WTC11 (cell line): ENCODE data around the gene KRTAP5-1. TPM values are rescaled to one million over a fixed set of nuclear protein-coding genes. Genes with fewer than 3 reads are reported as not detected.
"Not testable (repeated sequence)": the region's sequence is repeated elsewhere in the genome, so short reads cannot be mapped to it uniquely, and the experiment has no call there.

Experiments used
- ATAC-seq: fragments of 200-7000 bp; cut with Tn5 transposase; 2 replicates; pipeline ENCODE4 v1.10.0; 2021; ENCODE audit warnings: mild to moderate bottlenecking, moderate library complexity
- CTCF ChIA-PET: fragments of 300-600 bp; sonication (Branson Sonifier 250); formaldehyde crosslinking; loops from one replicate; lab custom pipeline; 2021; ENCODE audit warnings: antibody characterized with exemption; lab: Charles Lee
- POLR2A ChIA-PET: fragments of 350-600 bp; sonication (Branson Sonifier 250); formaldehyde crosslinking; loops from one replicate; lab custom pipeline; 2021; ENCODE audit warnings: antibody characterized with exemption; lab: Charles Lee
- DNase-seq: peaks from one replicate; pipeline ENCODE4 v3.0.0; 2021; ENCODE audit warnings: low spot score
- H3K27ac Mint-ChIP-seq: 2 replicates; pipeline ENCODE4 v1.8.0; 2021; ENCODE audit warnings: mixed read lengths
- H3K27me3 Mint-ChIP-seq: 2 replicates; pipeline ENCODE4 v1.8.0; 2021; ENCODE audit warnings: low read depth, mild to moderate bottlenecking, moderate library complexity, mixed read lengths
- H3K36me3 Mint-ChIP-seq: 2 replicates; pipeline ENCODE4 v1.8.0; 2021; ENCODE audit warnings: mixed read lengths
- H3K4me1 Mint-ChIP-seq: 2 replicates; pipeline ENCODE4 v1.8.0; 2022; ENCODE audit warnings: mixed read lengths
- H3K4me3 Mint-ChIP-seq: 2 replicates; pipeline ENCODE4 v1.8.0; 2021; ENCODE audit warnings: mild to moderate bottlenecking, moderate library complexity, mixed read lengths
- H3K9me3 Mint-ChIP-seq: 2 replicates; pipeline ENCODE4 v1.8.0; 2021; ENCODE audit warnings: mixed read lengths
- ESRRA ChIP-seq: sonication (generic); formaldehyde crosslinking; IDR thresholded peaks from 2 replicates; pipeline ENCODE4 v1.8.1; 2022; ENCODE audit warnings: mild to moderate bottlenecking, missing genetic modification reagents, borderline replicate concordance
- FOXK1 ChIP-seq: sonication (generic); formaldehyde crosslinking; IDR thresholded peaks from 2 replicates; pipeline ENCODE4 v1.8.0; 2022; ENCODE audit warnings: mild to moderate bottlenecking, moderate library complexity, missing genetic modification reagents
- FOXP1 ChIP-seq: sonication (generic); formaldehyde crosslinking; IDR thresholded peaks from 2 replicates; pipeline ENCODE4 v1.8.0; 2022; ENCODE audit warnings: missing genetic modification reagents, mild to moderate bottlenecking, moderate library complexity, borderline replicate concordance
- JUN ChIP-seq: sonication (generic); formaldehyde crosslinking; IDR thresholded peaks from 2 replicates; pipeline ENCODE4 v1.8.0; 2023; ENCODE audit warnings: mild to moderate bottlenecking, missing genetic modification reagents
- NR1H2 ChIP-seq: sonication (generic); formaldehyde crosslinking; IDR thresholded peaks from 2 replicates; pipeline ENCODE4 v1.9.0; 2021; ENCODE audit warnings: mild to moderate bottlenecking, moderate library complexity, missing genetic modification reagents
- NR2C2 ChIP-seq: sonication (generic); formaldehyde crosslinking; IDR thresholded peaks from 2 replicates; pipeline ENCODE4 v1.8.0; 2022; ENCODE audit warnings: mild to moderate bottlenecking, missing genetic modification reagents
- NR3C1 ChIP-seq: sonication (generic); formaldehyde crosslinking; conservative IDR thresholded peaks from 2 replicates; pipeline ENCODE4 v1.8.1; 2023; ENCODE audit warnings: low read depth, mild to moderate bottlenecking, missing genetic modification reagents
- SMAD4 ChIP-seq: sonication (generic); formaldehyde crosslinking; IDR thresholded peaks from 2 replicates; pipeline ENCODE4 v1.8.0; 2022; ENCODE audit warnings: mild to moderate bottlenecking, missing genetic modification reagents
- TCF7 ChIP-seq: sonication (generic); formaldehyde crosslinking; IDR thresholded peaks from 2 replicates; pipeline ENCODE4 v1.8.0; 2022; ENCODE audit warnings: mild to moderate bottlenecking, low read depth, missing genetic modification reagents, moderate library complexity
- ZBTB21 ChIP-seq: sonication (generic); formaldehyde crosslinking; IDR thresholded peaks from 2 replicates; pipeline ENCODE4 v1.8.1; 2023; ENCODE audit warnings: mild to moderate bottlenecking, missing genetic modification reagents, borderline replicate concordance
- total RNA-seq: library from RNA; stranded (reverse); gene quantifications from 3 replicates; pipeline ENCODE4 v1.2.3, GENCODE V29; 2021
- TF ChIP-seq, protein P1 (sequence below): sonication (generic); formaldehyde crosslinking; IDR thresholded peaks from 2 replicates; pipeline ENCODE4 v1.8.0; 2022; ENCODE audit warnings: missing genetic modification reagents
- TF ChIP-seq, protein P2 (sequence below): sonication (generic); formaldehyde crosslinking; IDR thresholded peaks from 2 replicates; pipeline ENCODE4 v1.8.1; 2023; ENCODE audit warnings: mild to moderate bottlenecking, missing genetic modification reagents, moderate library complexity
- TF ChIP-seq, protein P3 (sequence below): fragments of 250-450 bp; sonication (Bioruptor Pico); IDR thresholded peaks from 2 replicates; pipeline ENCODE4 v1.9.0; 2021; ENCODE audit warnings: moderate library complexity, mild to moderate bottlenecking, inconsistent platforms, borderline replicate concordance
- TF ChIP-seq, protein P4 (sequence below): fragments of 200-600 bp; IDR thresholded peaks from 2 replicates; pipeline ENCODE4 v1.8.0; 2022; ENCODE audit warnings: antibody characterized with exemption
- TF ChIP-seq, protein P5 (sequence below): sonication (generic); formaldehyde crosslinking; IDR thresholded peaks from 2 replicates; pipeline ENCODE4 v1.8.1; 2023; ENCODE audit warnings: mild to moderate bottlenecking, missing genetic modification reagents

Gene KRTAP5-1
- total RNA-seq, 1 experiment from 2014 or later = not detected

DNA sequence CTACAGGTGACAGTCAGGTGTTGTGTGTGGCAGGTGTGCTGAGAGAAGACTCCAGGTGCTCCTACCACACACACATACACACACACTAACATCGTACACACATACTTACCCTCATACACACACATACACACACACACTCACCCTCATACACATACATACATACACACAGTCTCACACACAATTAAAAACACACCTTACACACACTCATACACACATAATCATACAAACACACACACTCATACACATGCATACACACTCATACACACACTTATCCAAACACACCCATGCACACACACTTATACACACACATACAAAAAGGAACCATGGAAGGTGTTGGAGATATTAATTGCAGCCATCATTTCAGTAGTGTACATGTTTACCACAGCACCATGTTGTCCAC lies 18.5 kb upstream of the KRTAP5-1 start:
- no peak for ATAC-seq
- Mint-ChIP-seq H3K36me3 (peaks cover 36% of the 10 kb centered on the region), H3K9me3 (peaks cover 39% of the 10 kb centered on the region), H3K27ac (no peak overlapping the region), H3K27me3 (peaks cover 43% of the 10 kb centered on the region), H3K4me1 (peaks cover 17% of the 10 kb centered on the region)
- ChIA-PET POLR2A (no interaction called here), CTCF (no interaction called here)
- TF ChIP-seq NR1H2 (CRISPR knock-in tag) (no peak), NR3C1 (CRISPR knock-in tag) (no peak), FOXP1 (CRISPR knock-in tag) (no peak), SMAD4 (CRISPR knock-in tag) (no peak)
- TF ChIP-seq, protein P1, sequence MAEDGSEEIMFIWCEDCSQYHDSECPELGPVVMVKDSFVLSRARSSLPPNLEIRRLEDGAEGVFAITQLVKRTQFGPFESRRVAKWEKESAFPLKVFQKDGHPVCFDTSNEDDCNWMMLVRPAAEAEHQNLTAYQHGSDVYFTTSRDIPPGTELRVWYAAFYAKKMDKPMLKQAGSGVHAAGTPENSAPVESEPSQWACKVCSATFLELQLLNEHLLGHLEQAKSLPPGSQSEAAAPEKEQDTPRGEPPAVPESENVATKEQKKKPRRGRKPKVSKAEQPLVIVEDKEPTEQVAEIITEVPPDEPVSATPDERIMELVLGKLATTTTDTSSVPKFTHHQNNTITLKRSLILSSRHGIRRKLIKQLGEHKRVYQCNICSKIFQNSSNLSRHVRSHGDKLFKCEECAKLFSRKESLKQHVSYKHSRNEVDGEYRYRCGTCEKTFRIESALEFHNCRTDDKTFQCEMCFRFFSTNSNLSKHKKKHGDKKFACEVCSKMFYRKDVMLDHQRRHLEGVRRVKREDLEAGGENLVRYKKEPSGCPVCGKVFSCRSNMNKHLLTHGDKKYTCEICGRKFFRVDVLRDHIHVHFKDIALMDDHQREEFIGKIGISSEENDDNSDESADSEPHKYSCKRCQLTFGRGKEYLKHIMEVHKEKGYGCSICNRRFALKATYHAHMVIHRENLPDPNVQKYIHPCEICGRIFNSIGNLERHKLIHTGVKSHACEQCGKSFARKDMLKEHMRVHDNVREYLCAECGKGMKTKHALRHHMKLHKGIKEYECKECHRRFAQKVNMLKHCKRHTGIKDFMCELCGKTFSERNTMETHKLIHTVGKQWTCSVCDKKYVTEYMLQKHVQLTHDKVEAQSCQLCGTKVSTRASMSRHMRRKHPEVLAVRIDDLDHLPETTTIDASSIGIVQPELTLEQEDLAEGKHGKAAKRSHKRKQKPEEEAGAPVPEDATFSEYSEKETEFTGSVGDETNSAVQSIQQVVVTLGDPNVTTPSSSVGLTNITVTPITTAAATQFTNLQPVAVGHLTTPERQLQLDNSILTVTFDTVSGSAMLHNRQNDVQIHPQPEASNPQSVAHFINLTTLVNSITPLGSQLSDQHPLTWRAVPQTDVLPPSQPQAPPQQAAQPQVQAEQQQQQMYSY (CRISPR knock-in tag) = no peak
- TF ChIP-seq, protein P2, sequence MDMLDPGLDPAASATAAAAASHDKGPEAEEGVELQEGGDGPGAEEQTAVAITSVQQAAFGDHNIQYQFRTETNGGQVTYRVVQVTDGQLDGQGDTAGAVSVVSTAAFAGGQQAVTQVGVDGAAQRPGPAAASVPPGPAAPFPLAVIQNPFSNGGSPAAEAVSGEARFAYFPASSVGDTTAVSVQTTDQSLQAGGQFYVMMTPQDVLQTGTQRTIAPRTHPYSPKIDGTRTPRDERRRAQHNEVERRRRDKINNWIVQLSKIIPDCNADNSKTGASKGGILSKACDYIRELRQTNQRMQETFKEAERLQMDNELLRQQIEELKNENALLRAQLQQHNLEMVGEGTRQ (CRISPR knock-in tag) = no peak
- TF ChIP-seq, all 79 proteins: peak for 0
- DNase-seq = no peak
- no peak overlapping the region for H3K4me3 Mint-ChIP-seq

DNA sequence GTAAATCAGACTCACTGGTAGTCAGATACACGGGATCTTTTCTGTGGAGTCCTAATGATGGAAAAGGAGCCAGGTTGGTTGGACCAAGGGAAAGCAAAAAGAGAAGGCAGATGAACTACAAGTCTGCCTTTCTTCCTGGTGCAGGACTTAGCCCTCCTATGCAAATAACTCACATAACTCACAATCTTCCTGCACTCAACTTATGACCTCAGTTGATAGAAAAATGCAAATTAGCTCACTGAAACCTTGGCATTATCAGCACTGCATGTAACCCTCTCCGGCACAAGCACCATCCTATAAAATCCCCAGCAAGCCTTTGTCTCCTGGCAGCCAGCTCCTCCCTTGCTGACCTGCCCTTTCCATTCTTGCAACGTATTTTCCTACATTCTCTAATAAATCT lies 16.6 kb upstream of the KRTAP5-1 start:
- H3K27ac Mint-ChIP-seq, POLR2A ChIA-PET, DNase-seq, H3K4me3 Mint-ChIP-seq, ATAC-seq: not testable (repeated sequence)
- CTCF ChIA-PET = interaction anchor here (3.2 kb wide), 1 partner anchor 55 kb away, joined by 11 read pairs; no protein-coding TSS in a partner anchor
- peaks cover 40% of the 10 kb centered on the region for H3K9me3 Mint-ChIP-seq
- peaks cover 36% of the 10 kb centered on the region for H3K36me3 Mint-ChIP-seq
- peaks cover 21% of the 10 kb centered on the region for H3K4me1 Mint-ChIP-seq
- peaks cover 47% of the 10 kb centered on the region for H3K27me3 Mint-ChIP-seq

DNA sequence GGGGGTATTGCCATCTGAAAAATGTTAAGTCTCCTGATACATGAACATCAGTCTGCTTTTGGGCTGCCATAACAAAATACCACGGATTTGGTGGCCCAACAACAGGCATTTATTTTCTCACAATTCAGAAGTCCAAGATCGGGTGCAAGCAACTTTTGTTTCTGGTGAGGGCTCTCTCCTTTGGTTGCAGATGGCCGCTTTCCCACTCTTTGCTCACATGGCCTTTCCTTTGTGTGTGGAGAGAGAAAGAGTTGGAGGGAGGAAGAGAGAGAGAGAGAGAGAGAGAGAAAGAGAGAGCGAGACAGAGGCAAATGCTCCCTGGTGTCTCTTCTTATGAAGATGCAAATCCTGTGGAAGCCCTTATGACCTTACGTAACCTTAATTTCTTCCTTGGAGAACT lies 15.5 kb upstream of the KRTAP5-1 start:
- Mint-ChIP-seq H3K4me3 (no peak overlapping the region), H3K27me3 (peaks cover 50% of the 10 kb centered on the region), H3K27ac (no peak overlapping the region), H3K9me3 (peaks cover 40% of the 10 kb centered on the region), H3K4me1 (peaks cover 31% of the 10 kb centered on the region), H3K36me3 (peaks cover 36% of the 10 kb centered on the region)
- ATAC-seq (no peak), DNase-seq (no peak)
- CTCF ChIA-PET = interaction anchor here (3.1 to 3.2 kb wide), 2 partner anchors 26 to 54 kb away, joined by 8 to 11 read pairs; no protein-coding TSS in a partner anchor
- POLR2A ChIA-PET = no interaction called here
- no peak for TF ChIP-seq FOXK1 (CRISPR knock-in tag)
- TF ChIP-seq NR2C2 = no peak
- TF ChIP-seq TCF7 (CRISPR knock-in tag) = no peak
- TF ChIP-seq ESRRA (CRISPR knock-in tag) = no peak
- TF ChIP-seq, protein P3, sequence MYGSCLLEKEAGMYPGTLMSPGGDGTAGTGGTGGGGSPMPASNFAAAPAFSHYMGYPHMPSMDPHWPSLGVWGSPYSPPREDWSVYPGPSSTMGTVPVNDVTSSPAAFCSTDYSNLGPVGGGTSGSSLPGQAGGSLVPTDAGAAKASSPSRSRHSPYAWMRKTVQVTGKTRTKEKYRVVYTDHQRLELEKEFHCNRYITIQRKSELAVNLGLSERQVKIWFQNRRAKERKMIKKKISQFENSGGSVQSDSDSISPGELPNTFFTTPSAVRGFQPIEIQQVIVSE (CRISPR knock-in tag) = no peak
- TF ChIP-seq NR3C1 (CRISPR knock-in tag) = no peak
- TF ChIP-seq ZBTB21 (CRISPR knock-in tag) = no peak
- TF ChIP-seq, protein P4, sequence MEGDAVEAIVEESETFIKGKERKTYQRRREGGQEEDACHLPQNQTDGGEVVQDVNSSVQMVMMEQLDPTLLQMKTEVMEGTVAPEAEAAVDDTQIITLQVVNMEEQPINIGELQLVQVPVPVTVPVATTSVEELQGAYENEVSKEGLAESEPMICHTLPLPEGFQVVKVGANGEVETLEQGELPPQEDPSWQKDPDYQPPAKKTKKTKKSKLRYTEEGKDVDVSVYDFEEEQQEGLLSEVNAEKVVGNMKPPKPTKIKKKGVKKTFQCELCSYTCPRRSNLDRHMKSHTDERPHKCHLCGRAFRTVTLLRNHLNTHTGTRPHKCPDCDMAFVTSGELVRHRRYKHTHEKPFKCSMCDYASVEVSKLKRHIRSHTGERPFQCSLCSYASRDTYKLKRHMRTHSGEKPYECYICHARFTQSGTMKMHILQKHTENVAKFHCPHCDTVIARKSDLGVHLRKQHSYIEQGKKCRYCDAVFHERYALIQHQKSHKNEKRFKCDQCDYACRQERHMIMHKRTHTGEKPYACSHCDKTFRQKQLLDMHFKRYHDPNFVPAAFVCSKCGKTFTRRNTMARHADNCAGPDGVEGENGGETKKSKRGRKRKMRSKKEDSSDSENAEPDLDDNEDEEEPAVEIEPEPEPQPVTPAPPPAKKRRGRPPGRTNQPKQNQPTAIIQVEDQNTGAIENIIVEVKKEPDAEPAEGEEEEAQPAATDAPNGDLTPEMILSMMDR = no peak
- TF ChIP-seq JUN = no peak
- TF ChIP-seq, protein P5, sequence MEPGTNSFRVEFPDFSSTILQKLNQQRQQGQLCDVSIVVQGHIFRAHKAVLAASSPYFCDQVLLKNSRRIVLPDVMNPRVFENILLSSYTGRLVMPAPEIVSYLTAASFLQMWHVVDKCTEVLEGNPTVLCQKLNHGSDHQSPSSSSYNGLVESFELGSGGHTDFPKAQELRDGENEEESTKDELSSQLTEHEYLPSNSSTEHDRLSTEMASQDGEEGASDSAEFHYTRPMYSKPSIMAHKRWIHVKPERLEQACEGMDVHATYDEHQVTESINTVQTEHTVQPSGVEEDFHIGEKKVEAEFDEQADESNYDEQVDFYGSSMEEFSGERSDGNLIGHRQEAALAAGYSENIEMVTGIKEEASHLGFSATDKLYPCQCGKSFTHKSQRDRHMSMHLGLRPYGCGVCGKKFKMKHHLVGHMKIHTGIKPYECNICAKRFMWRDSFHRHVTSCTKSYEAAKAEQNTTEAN = no peak
